EL (cell line): Measurements from ENCODE around the gene MYBL2.

Experiments used
- DNase-seq: peaks from one replicate; pipeline ENCODE4 v3.0.0-alpha.2; 2016

The MYBL2 gene

GRCh38 chr20:43724383-43724782, 57.5 kb downstream of the MYBL2 start:
- no peak for DNase-seq

GRCh38 chr20:43725666-43726065, 58.8 kb downstream of the MYBL2 start:
- DNase-seq: no peak

- DNase-seq: no peak
Observed at GRCh38 chr20:43726333-43726732, 59.4 kb downstream of the MYBL2 start.

- peak; percentile 31 for DNase-seq
Observed at GRCh38 chr20:43726811-43727338, 60.0 kb downstream of the MYBL2 start, which contains the start of gene GTSF1L. Gene GTSF1L, minus strand, starts transcription at chr20:43727002. Its CDS starts 308 bp downstream, at chr20:43726694.

GRCh38 chr20:43727980-43728590, 61.2 kb downstream of the MYBL2 start:
- DNase-seq: no peak

- DNase-seq: no peak
Observed at GRCh38 chr20:43728686-43729255, 61.9 kb downstream of the MYBL2 start.

GRCh38 chr20:43731469-43731868, 64.6 kb downstream of the MYBL2 start:
- peak; percentile 75 for DNase-seq

- DNase-seq: no peak
Observed at GRCh38 chr20:43731927-43732326, 65.0 kb downstream of the MYBL2 start.

GRCh38 chr20:43736588-43737158, 69.8 kb downstream of the MYBL2 start:
- no peak for DNase-seq

GRCh38 chr20:43737925-43738324, 71.0 kb downstream of the MYBL2 start:
- no peak for DNase-seq

GRCh38 chr20:43739148-43739749, 72.3 kb downstream of the MYBL2 start:
- DNase-seq: no peak

- no peak for DNase-seq
Observed at GRCh38 chr20:43740642-43741041, 73.7 kb downstream of the MYBL2 start.

GRCh38 chr20:43744151-43744611, 77.3 kb downstream of the MYBL2 start:
- peak; percentile 35 for DNase-seq

- no peak for DNase-seq
Observed at GRCh38 chr20:43744966-43745730, 78.2 kb downstream of the MYBL2 start.

- no peak for DNase-seq
Observed at GRCh38 chr20:43746344-43747137, 79.6 kb downstream of the MYBL2 start.

GRCh38 chr20:43748274-43748673, 81.4 kb downstream of the MYBL2 start:
- no peak for DNase-seq

GRCh38 chr20:43749734-43750294, 82.9 kb downstream of the MYBL2 start:
- DNase-seq: peak; percentile 71

- DNase-seq: peak; percentile 11
Observed at GRCh38 chr20:43750774-43751166, 83.9 kb downstream of the MYBL2 start.

- peak; percentile 80 for DNase-seq
Observed at GRCh38 chr20:43751167-43752050, 84.5 kb downstream of the MYBL2 start.

GRCh38 chr20:43752051-43752360, 85.1 kb downstream of the MYBL2 start:
- DNase-seq: no peak
